KMS-11 (cell line): ENCODE data around the gene GOLGA6L10.
"Not testable (repeated sequence)": the region's sequence is repeated elsewhere in the genome, so short reads cannot be mapped to it uniquely, and the experiment has no call there.

ENCODE experiments used
- H2AFZ ChIP-seq: fragments of 200-600 bp; sonication (generic); 2 replicates; pipeline ENCODE4 v1.6.1; 2016; ENCODE audit warnings: antibody characterized with exemption, mixed run types, low read depth
- H3K27ac ChIP-seq: fragments of 200-600 bp; sonication (generic); 2 replicates; pipeline ENCODE4 v1.6.1; 2016; ENCODE audit warnings: mild to moderate bottlenecking, mixed run types
- H3K27me3 ChIP-seq: fragments of 200-600 bp; sonication (generic); 2 replicates; pipeline ENCODE4 v1.6.1; 2017; ENCODE audit warnings: mild to moderate bottlenecking, low read depth, mixed run types, moderate library complexity; ENCODE audit not compliant: insufficient read depth
- H3K36me3 ChIP-seq: fragments of 200-600 bp; sonication (generic); 2 replicates; pipeline ENCODE4 v1.6.1; 2017; ENCODE audit warnings: mild to moderate bottlenecking, mixed run types; ENCODE audit not compliant: insufficient read depth
- H3K4me1 ChIP-seq: fragments of 200-600 bp; sonication (generic); 2 replicates; pipeline ENCODE4 v1.6.1; 2016; ENCODE audit warnings: mild to moderate bottlenecking, low read depth, mixed run types; ENCODE audit not compliant: poor library complexity, severe bottlenecking
- H3K4me2 ChIP-seq: fragments of 200-600 bp; sonication (generic); 2 replicates; pipeline ENCODE4 v1.7.0; 2016; ENCODE audit warnings: mild to moderate bottlenecking, mixed run types
- H3K4me3 ChIP-seq: fragments of 200-600 bp; sonication (generic); IDR thresholded peaks from 2 replicates; pipeline ENCODE4 v1.6.1; 2017; ENCODE audit warnings: low read depth, low read length, mixed read lengths; ENCODE audit not compliant: insufficient read depth
- H3K79me2 ChIP-seq: fragments of 200-600 bp; sonication (generic); 2 replicates; pipeline ENCODE4 v1.6.1; 2016; ENCODE audit warnings: low read depth, mixed run types; ENCODE audit not compliant: insufficient read depth
- H3K9ac ChIP-seq: fragments of 200-600 bp; sonication (generic); 2 replicates; pipeline ENCODE4 v1.6.1; 2016; ENCODE audit warnings: mild to moderate bottlenecking, mixed run types
- H4K20me1 ChIP-seq: fragments of 200-600 bp; sonication (generic); 2 replicates; pipeline ENCODE4 v1.6.1; 2016; ENCODE audit warnings: mild to moderate bottlenecking, mixed run types; ENCODE audit not compliant: insufficient read depth
- CTCF ChIP-seq: fragments of 200-600 bp; sonication (generic); conservative IDR thresholded peaks from 2 replicates; pipeline ENCODE4 v1.6.1; 2017; ENCODE audit warnings: low read depth, mild to moderate bottlenecking, antibody characterized with exemption, low read length, moderate library complexity, mixed read lengths

GOLGA6L10 gene

GRCh38 chr15:82301296-82302016, 47.8 kb downstream of the GOLGA6L10 start:
- no peaks in the 10 kb centered on the region for H3K36me3 ChIP-seq
- TF ChIP-seq CTCF: no peak
- no peaks in the 10 kb centered on the region for H4K20me1 ChIP-seq
- H3K27ac ChIP-seq: no peak overlapping the region
- H3K27me3 ChIP-seq: no peaks in the 10 kb centered on the region
- no peak overlapping the region for H3K4me2 ChIP-seq
- H3K4me1 ChIP-seq: no peaks in the 10 kb centered on the region
- no peak overlapping the region for H3K9ac ChIP-seq
- H3K79me2 ChIP-seq: no peaks in the 10 kb centered on the region
- no peak overlapping the region for H2AFZ ChIP-seq
- no peak overlapping the region for H3K4me3 ChIP-seq

DNA sequence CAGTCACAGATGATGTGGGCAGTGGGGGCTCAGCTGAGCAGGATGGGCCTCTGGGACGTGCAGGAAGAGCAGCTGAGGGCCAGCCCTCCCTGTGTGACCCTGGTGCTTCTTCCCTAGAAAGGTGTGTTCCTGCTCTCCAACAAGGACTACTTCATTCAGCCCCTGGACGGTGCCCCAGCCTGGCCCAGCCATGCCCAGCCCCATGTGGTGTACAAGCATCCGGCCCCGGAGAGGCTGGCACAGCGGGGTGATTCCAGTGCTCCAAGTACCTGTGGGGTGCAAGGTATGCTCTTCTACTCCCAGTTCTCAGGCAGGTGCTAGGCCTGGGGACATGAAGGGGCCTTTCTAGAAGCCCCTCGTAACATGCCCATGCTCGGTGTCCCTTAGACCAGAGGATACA, 48.4 kb downstream of the GOLGA6L10 start:
- H2AFZ ChIP-seq: no peak overlapping the region
- H3K4me3 ChIP-seq: no peak overlapping the region
- no peaks in the 10 kb centered on the region for H3K79me2 ChIP-seq
- no peaks in the 10 kb centered on the region for H3K27me3 ChIP-seq
- no peak overlapping the region for H3K27ac ChIP-seq
- H3K4me2 ChIP-seq: no peak overlapping the region
- no peaks in the 10 kb centered on the region for H3K36me3 ChIP-seq
- H3K4me1 ChIP-seq: no peaks in the 10 kb centered on the region
- no peak overlapping the region for H3K9ac ChIP-seq
- no peak for TF ChIP-seq CTCF
- no peaks in the 10 kb centered on the region for H4K20me1 ChIP-seq

- H3K4me3 ChIP-seq, H3K4me2 ChIP-seq, H3K79me2 ChIP-seq, H3K9ac ChIP-seq, H3K36me3 ChIP-seq, H2AFZ ChIP-seq, H3K4me1 ChIP-seq, H3K27ac ChIP-seq, H3K27me3 ChIP-seq, H4K20me1 ChIP-seq: not testable (repeated sequence)
Observed at GRCh38 chr15:82300326-82300725, 48.9 kb downstream of the GOLGA6L10 start.

GRCh38 chr15:82299511-82299914, 49.8 kb downstream of the GOLGA6L10 start:
- not testable (repeated sequence) for H3K27me3 ChIP-seq, H3K79me2 ChIP-seq, H3K4me1 ChIP-seq, H4K20me1 ChIP-seq, H2AFZ ChIP-seq, H3K4me2 ChIP-seq, H3K27ac ChIP-seq, H3K9ac ChIP-seq, H3K36me3 ChIP-seq, H3K4me3 ChIP-seq

DNA sequence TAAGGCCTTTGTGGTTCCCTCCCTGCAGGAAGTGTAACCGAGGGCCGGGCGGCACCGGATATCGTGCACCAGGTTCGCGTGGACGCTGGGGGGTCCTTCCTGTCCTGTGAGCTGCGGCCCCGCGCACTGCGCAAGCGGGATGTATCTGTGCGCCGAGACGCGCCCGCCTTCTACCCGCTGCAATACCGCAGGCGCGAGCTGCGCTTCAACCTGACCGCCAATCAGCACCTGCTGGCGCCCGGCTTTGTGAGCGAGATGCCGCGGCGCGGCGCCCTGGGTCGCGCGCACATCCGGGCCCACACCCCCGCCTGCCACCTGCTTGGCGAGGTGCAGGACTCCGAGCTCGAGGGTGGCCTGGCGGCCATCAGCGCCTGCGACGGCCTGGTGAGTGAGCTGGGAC, 50.8 kb downstream of the GOLGA6L10 start:
- no peak for TF ChIP-seq CTCF
- Histone ChIP-seq H3K36me3 (no peaks in the 10 kb centered on the region), H3K4me3 (no peak overlapping the region), H3K4me2 (no peak overlapping the region), H3K9ac (no peak overlapping the region), H2AFZ (no peak overlapping the region), H4K20me1 (no peaks in the 10 kb centered on the region), H3K4me1 (no peaks in the 10 kb centered on the region), H3K27ac (no peak overlapping the region), H3K79me2 (no peaks in the 10 kb centered on the region), H3K27me3 (no peaks in the 10 kb centered on the region)
